GM21576 (cell line): Measurements from ENCODE around the gene MTMR1.

Experiments
- ATAC-seq: cut with Tn5 transposase; IDR thresholded peaks from one replicate; pipeline ENCODE4 v1.9.1; 2021; ENCODE audit warnings: mild to moderate bottlenecking, moderate library complexity; ENCODE audit not compliant: unreplicated experiment

Gene MTMR1

DNA sequence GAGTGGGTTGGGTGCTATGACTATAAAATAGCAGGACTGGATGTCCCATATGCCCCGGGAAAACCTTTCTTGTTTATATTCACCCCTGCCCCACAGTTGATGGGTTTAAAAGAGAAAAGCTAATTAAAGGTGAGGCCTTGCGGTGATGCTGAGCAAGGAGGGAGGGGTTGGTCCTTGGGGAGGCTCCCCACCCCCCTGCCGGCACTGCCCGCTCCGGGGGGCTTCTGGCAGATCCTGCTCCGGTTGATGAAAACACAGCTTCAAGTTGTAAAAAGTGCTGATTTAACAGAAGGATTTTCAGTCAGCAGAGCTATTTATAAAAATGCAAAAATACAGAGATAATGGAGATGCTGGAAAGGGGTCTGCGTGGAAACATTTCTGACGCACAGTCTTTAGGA is 68.6 kb downstream of the MTMR1 start:
- no peak for ATAC-seq

DNA sequence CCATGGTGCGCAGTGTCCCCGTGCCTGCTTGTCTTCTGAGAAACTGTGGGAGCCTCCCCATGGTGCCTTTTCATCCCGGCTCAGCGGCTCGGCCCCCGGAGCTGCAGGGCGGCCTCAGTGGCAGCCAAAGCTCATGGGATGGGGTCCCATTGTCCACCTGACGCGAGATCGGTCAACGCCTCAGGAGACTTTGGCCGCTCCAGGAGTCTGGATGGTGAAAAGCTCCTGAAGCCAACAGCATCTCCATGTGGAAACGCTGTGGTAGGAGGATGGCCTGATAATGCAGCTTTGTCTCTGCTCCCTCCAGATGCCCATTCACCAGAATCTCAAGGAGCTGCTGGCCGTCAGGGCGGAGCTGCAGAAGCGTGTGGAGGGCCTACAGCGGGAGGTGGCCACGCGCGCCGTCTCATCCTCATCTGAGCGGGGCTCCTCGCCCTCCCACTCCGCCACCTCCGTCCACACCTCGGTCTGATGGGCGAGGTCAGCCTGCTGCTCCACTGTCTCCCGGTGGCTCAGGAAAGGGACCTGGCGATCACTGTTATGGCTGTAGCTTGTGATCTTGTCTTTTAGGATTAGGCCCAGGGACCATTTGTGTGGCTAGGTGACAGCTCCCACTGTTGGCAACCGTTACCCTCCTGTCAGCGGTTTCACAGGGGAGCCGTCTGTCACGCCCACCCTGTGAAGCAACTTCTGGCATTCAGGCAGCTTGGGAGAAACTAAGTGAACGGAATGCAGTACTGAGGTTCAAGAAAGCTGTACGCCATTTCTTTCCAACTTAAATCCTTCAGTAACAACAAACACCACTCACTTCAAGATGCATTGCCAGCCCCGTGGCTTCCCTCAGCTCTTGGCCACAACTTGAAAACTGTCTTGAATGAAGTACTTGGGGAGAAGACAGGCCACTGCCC is 69.3 kb downstream of the MTMR1 start:
- ATAC-seq: no peak

DNA sequence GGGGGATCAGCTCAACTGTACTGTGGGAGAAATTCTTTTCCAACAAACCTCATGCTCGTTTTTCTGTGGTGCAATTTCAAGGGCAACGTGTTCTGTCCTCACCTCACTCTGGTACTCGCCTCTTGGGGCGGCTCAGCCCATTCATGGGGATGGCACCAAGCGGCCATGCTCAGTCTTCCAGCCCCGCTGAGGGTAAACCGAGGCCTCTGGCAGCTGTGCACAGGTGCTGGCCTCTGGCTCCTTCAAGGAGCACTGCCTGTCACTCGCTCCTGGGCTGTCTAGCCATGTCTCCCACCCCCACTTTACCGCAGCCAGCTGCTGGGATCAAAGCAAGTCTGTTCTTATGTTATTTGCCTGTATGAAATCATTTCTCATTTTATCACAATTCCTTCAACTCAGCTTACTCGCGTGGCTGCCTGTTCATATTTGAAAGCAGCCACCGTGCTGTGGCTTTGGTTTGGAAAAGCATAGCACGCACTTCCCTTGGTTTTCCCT is 70.2 kb downstream of the MTMR1 start:
- ATAC-seq: no peak

DNA sequence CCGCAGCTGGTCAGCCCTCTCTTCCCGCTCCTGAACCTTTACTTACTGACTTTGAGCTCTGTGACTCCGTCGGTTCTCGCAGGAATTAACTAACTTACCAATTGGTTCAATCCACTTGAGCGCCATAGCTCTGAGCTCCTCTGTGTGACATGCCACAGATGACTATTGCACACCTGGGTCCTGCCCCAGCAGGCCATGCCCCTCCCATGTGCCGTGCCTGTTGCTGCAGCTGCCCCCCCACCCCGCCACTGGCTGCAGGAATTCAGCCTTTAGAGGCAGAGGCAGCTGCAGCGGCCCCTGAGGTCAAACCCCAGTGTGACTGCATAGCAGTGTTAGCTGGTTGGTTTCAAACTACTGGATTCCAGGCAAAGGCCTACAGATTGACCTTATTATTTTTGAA is 70.6 kb downstream of the MTMR1 start:
- ATAC-seq: no peak

DNA sequence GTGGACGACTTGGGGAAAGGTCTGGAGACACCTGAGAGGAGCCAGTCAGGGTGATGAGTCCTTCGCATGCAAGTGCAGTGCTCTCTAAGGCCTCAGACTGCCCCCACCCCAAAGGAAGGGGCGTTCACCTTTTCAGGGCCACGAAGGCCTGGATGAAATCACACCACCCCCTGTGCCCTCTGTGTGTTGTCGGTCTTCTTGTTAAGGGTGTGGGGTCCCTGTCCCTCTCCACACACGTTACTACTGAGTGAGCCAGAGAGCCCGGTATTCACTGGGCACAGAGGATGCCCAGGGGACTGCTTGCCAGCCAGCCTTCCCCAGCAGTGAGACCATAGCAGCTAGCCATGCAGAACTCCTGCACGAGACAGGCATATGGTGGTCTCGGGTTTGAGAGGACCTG is 72.0 kb downstream of the MTMR1 start:
- no peak for ATAC-seq

DNA sequence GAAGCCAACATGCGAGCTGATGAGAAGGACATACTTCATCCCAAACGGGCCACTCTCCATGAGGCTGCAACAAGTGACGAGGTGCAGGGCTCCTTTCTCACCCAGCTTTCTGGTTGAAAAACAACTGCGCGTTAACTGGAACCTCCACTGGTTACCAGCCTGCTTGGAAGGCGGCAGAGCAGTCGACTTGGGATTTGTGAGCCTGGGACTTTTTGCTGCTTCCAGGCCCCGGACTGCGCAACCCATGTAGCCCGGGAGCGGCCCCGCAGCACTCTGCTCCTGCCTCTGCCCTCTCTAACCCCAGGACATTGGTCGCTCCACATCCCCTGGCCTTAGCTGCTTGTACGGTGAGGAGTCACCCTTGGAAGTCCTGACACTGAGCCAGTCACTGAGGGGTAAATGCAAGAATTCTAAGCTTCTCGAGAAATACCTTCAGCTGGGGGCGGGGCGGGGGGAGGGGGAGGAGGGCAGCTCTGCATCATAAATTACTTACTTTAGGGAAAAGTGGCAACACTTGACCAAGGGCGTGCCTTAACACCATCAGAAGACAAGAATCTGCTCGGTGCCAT is 72.7 kb downstream of the MTMR1 start:
- no peak for ATAC-seq

DNA sequence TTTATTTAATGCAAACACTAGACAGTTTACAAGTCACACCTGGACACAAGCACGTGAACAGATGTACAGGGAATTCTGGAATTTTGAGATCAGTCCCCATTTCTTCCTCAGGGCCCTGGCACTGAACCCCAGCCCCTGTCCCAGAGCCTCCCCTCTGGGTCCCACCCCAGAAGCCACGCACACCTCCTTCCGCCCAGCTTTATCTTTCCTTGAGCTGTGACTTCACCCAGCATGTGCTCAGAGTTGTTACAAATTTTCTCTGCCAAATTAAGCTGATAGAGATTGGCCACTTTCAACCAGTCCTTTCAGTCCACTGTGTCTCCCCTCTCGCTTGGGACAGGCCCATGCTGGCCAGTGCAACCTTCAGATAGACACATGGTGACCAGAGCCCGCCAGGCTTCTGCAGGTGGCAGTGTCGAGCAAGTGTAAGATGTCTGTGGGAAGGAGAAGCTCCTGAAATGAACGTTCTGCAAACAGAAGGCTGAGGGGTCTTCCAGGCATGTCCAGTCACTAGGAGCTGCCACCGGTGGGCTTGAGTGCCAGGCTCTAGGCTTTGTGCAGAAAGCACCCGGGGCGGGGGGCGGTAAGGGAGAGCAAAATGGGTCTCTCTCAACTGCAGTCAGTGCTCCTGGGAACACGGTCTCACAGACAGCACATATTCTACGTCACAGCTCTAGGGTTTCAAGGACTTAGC is 73.3 kb downstream of the MTMR1 start:
- no peak for ATAC-seq

DNA sequence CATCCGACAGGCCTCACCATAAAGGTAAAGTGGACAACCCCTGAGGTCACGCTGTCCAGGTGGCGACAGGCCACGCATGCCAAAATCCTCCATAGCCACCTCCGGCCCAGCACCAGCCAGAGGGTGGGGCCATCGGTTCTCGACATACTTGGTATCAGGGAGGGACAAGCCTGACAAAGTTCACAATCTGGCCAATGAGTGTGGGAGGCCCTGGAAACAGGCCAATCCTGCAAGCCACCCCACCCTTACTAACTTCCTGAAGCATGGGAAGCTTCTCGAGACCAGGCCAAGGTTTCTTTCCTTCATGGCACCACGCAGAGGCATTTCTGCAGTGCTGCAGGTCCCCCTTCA is 73.8 kb downstream of the MTMR1 start:
- no peak for ATAC-seq

DNA sequence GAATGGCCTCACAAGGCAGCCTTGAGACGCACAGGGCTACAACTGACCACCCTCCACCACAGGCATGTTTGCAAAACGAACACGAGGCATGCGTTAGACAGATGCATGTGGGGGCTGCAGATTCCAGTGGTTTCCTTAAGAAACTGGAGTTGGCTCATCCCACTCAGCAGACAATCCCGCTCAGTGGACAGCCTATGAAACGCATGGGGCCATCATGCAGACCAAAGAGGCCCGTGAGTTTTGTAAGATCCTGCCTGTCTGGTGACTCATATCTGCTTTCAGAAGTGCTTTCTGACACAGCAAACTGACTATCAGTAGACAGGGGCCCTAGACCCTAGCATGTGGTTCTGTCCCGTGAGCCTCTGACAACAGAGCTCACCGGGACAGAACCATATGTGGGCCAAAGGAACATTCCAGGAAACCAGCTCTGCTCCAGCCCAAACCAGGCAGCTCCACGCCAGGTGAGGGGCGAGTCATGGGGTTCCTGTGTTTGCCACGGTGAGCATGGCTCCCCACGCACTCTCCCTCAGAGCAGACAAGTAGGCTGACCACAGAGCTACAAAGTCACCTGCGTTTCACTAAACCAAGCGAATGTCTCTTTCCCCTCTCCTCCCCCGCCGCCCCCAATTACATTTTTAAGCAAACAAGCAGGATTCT is 74.4 kb downstream of the MTMR1 start:
- no peak for ATAC-seq

DNA sequence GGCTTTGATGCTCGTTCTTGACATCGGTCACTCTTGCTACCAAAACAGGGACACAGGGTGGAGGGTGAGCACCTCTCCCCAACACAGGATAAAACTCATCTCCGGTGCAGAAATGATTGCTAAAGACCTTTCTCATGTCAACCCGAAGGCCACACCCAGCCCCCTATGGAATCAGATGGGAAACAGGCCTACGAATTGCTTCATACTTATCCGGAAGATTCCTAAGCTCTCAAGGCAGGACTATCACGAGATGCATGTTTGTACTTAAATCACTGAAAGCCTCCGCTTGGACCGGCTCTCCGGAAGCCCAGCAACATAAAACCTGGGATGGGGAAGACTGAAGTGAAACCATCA is 74.9 kb downstream of the MTMR1 start:
- ATAC-seq: no peak

DNA sequence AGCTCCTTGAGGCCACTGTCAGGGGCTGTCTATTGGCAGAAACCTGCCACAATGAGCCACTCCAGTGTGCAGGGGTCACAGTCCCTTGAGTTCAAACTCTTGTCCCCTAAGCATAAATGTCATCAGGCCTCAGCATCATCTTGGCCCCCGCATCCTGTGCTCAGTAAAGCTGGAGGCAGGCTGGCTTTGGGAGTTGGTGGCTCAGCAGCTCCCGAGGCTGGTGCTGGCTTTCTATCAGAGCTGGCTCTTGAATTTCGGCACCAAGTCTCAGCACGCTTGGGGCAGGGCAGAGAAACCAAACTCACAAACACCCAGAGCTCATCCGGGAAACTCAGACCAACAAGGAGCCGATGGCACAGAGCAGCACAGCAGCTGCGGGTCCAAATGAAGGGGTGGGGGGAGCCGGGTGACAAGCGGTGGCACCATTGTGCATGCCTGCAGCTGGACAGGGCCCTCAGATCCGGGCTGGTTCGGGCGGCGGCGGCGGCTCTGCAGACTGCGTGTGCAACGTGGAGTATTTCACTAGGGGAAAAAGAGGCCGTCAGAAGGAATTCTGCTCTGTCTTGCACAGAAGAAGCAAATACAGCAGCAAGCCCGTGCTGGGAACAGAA is 75.5 kb downstream of the MTMR1 start:
- ATAC-seq: no peak

DNA sequence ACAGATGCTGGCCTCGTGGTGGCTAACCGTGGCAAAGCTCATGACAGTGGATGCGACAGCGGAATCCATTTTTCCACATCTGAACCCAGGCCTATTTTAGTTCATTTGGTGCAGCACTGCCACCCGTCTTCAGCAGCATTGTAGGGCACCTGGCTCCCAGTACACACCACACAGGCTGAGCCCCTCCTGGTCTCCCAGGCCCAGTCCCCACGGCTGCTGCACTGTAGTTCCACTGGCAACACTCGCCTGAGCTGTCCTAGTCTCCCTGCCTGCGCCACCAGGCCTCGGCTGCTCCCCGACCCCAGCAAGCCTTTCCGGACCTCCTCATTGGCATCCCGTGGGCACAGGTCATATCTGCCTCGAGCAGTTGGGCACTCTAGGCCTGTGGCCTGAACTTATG is 76.2 kb downstream of the MTMR1 start:
- ATAC-seq: no peak

DNA sequence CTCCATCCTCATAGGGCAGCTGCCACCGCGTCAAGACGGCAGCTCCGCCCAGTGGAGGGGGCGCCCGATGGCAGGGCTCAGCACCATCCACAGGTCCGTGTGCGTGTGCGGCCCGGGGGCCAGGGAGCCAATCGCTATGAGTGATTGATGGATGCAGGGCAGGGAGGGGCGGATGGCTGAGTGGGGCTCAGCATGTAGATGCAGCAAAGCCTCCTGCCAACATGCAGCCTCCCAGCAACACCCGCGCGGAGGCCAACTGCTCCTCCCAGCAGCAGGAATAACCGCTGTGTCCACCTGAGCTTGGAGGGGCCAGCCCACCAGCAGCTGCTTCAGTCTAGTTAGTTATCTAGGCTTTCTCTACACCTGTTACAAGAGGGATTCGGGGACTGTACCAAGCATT is 77.4 kb downstream of the MTMR1 start:
- ATAC-seq: no peak

DNA sequence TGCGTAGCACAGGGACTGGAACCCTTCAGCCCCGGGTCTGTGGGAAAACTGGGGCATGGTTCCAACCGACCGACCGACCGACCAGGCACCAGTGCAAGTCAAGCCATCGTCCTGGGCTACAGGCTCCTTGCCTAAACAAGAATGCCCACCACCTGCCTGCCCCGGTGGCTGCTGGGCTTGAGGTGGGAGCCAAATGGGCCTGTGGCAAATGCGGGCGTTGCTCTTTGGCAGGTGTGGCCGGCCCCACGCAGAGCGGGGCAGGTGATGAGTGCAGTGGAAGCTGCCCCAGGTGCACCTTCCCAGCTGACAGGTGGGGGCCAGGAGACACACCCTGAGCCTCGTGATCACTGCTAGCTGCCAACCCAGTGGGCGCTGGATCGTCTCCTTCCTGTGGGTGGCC is 77.9 kb downstream of the MTMR1 start:
- no peak for ATAC-seq

DNA sequence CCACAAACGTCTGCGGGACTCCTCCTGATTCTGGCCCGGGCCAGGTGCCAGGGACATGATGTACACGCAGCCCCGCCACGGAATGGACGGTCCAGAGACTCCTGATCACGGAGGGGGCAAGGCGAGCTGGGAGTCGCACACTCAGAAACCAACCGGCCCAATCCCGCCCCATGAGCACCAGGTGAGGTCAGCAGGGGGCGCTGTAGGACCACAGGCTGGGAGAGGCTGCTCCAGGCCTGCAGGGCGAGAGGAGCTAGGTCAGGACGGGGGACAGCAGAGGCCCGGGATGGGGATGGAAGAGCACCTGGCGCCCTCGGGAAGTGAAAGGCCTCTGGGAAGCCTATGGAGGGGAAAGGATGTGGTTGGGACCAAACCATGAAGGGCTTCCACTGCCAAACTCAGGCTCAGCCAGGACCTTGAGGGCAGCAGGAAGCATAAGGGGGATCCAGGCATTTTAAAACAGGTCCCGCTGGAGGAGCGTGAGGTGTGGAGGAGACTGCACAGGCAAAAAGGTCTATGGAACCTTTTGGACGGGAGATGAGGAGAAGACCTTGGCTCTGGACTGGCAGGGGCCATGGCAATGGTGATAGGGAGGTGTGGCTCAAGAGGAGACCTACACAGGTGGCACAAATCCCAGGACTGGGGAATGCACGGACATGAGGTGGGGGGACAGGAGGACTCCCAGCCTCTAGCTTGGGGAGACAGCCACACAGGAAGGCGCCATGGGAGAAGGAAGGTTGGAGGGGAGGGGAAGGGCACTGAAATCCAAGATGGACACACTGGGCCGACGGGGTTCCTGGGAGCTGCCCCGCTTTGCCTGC is 79.2 kb downstream of the MTMR1 start:
- peak; percentile 81 for ATAC-seq

DNA sequence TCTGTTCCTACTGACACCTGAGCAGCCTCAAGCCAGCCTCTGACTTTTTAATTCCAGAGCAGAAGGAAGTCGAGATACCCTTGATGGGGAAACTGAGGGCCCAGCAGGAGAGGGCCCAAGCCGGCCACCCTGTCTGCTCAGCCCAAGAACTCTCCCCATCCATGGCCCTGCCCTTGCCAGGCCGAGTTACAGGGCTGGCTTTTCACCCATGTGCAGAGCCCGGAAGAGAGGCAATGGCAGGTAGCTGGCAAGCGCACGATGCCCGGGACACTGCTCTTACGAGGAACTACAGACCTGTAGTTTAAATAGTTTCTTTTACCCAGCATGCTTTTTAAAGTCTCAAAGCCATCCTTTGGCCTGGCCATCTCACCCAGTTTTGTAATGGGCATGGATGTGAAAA is 79.9 kb downstream of the MTMR1 start:
- ATAC-seq: no peak

DNA sequence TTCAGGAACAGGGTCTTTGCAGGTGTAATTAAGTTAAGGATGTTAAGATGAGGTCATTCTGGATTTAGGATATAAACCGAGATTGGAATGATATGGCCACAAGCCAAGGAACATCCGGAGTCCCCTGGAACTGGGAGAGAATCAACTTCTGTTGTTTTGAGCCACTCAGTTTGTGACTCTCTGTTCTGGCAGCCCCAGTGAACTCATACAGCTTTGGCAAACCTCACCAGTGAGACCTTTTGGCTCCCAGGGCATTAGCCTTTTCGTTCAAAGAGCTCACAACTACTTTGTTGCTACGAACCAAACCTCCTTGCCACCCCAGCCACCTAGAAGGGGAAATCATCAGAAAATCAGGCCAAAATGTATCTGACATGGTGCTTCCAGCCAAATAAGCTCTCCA is 80.4 kb downstream of the MTMR1 start:
- ATAC-seq: no peak

DNA sequence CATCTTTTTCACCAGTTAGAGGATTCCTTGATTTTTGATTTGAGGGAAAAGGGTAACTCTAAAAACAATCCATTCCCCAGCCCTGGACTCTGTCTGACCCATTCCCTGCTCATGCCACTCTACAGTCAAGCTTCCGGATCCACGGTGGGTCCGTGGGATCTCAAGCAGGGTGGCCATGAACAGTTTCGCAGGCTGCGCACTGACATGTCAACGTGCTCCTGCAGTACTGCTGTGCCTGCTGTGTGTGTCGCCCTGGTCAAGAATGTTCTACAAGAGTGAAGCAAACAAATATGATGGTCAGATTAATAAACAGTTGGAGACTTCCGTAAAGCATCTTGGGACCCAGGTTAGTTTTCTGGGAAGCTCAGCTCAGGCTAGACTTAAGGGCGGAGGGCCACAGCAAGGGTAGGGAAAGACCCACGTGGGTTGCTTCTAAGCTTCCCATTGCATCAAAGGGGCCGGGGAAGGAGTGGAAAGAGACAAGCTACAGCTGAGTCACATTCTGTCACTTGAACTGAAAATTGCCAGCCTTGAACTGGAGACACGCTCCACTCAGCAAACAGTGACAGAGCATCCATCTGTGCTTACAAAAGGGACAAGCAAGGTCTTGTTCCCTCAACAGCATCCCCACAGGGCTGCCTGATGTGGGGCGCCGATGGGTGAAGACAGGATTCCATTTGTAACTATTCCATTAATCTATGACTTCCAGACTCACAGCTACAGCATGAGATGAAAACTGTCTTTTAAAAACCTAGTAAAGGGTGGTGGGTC is 81.8 kb downstream of the MTMR1 start:
- ATAC-seq: no peak

DNA sequence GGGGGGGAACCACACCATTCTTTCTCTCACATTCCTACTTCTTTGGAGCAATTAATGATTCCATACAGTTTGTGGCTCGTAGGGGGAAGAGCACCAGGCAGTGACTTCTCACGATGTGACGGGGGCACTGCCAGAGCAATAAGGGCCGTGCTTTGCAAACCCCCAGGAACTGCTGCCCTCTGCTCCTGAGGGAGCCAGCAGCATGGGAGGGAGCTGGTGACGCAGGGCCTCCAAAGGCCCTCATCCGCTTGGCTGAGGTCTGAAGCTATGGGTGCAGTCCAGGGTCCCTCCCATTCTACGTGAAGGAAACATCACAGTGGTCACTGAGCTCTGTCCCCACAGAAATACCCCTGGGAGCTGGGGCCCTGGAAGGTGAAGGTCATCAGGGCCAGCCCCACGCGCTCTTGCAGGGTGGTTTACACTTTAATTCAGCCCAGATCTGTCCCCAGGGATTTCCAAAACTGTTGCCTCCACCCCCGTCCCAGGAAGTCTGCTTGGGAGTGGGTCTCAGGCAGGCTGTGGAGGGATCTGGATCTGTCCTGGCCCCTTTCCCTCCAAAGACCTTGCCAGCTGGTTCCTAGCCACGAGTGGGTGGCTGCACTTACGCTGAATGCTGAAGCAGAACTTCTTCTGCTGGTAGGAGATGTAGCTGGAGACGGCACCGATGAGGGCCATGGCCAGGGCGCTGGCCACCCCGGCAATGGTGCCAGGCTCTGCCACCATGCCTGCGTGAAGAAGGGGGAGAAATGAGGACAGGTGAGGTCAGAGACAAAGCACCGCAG is 82.6 kb downstream of the MTMR1 start:
- ATAC-seq: no peak
